Bone marrow (tissue), 2 donors: ENCODE results near the gene PFN4.
"Not testable (repeated sequence)": the region's sequence is repeated elsewhere in the genome, so short reads cannot be mapped to it uniquely, and the experiment has no call there.

Source experiments
- DNase-seq, 2 donors: peaks; one replicate each; lab custom pipeline; 2025; lab: John Stamatoyannopoulos, UW

Gene PFN4

GRCh38 chr2:24123195-24123921 is at the start of gene PFN4, which contains the start of gene FAM228B:
Gene PFN4, minus strand, starts transcription at chr2:24123334. Its CDS starts 799 bp downstream, at chr2:24122535.
Gene FAM228B, plus strand, starts transcription at chr2:24123469. Its CDS starts 893 bp downstream, at chr2:24124362.
- peak; percentile 46 to 62 for DNase-seq

- no peak for DNase-seq
Measured at GRCh38 chr2:24169023-24169422, 45.9 kb upstream of the PFN4 start.

GRCh38 chr2:24164416-24164973 is 41.4 kb upstream of the PFN4 start:
- peak in 1 of 2 donors; percentile 28 for DNase-seq

- DNase-seq = no peak
Measured at GRCh38 chr2:24163601-24164000, 40.5 kb upstream of the PFN4 start.

- DNase-seq = no peak
Measured at GRCh38 chr2:24163186-24163585, 40.1 kb upstream of the PFN4 start.

- DNase-seq = no peak
Measured at GRCh38 chr2:24162494-24162893, 39.4 kb upstream of the PFN4 start.

- no peak for DNase-seq
Measured at GRCh38 chr2:24160761-24161160, 37.6 kb upstream of the PFN4 start.

GRCh38 chr2:24159708-24160107 is 36.6 kb upstream of the PFN4 start:
- no peak for DNase-seq

GRCh38 chr2:24158131-24158530 is 35.0 kb upstream of the PFN4 start:
- DNase-seq = no peak

- DNase-seq = no peak
Measured at GRCh38 chr2:24153478-24153877, 30.3 kb upstream of the PFN4 start.

- DNase-seq = no peak
Measured at GRCh38 chr2:24152413-24153197, 29.5 kb upstream of the PFN4 start.

- DNase-seq = no peak
Measured at GRCh38 chr2:24147364-24147763, 24.2 kb upstream of the PFN4 start.

GRCh38 chr2:24140305-24140704 is 17.2 kb upstream of the PFN4 start:
- DNase-seq = not testable (repeated sequence)

GRCh38 chr2:24132543-24132942 is 9.4 kb upstream of the PFN4 start:
- DNase-seq = no peak

- DNase-seq = no peak
Measured at GRCh38 chr2:24125956-24126355, 2.8 kb upstream of the PFN4 start.

GRCh38 chr2:24123922-24124580 is 917 bp upstream of the PFN4 start:
- no peak for DNase-seq

- peak in 1 of 2 donors; percentile 59 for DNase-seq
Measured at GRCh38 chr2:24122366-24123194, 554 bp downstream of the PFN4 start.

GRCh38 chr2:24121469-24121868 is 1.7 kb downstream of the PFN4 start:
- DNase-seq = no peak

- no peak for DNase-seq
Measured at GRCh38 chr2:24121066-24121465, 2.1 kb downstream of the PFN4 start.

GRCh38 chr2:24117902-24118301 is 5.2 kb downstream of the PFN4 start:
- DNase-seq = no peak

- no peak for DNase-seq
Measured at GRCh38 chr2:24115057-24115456, 8.1 kb downstream of the PFN4 start.
